NCI-H1694 treated with DMSO at 0.1 percent for 48 hours (cell line): Measurements from ENCODE around the gene CLIC5.

ENCODE experiments used
- DNase-seq: peaks from one replicate; lab custom pipeline; 2025; lab: John Stamatoyannopoulos, UW

The CLIC5 gene

DNA sequence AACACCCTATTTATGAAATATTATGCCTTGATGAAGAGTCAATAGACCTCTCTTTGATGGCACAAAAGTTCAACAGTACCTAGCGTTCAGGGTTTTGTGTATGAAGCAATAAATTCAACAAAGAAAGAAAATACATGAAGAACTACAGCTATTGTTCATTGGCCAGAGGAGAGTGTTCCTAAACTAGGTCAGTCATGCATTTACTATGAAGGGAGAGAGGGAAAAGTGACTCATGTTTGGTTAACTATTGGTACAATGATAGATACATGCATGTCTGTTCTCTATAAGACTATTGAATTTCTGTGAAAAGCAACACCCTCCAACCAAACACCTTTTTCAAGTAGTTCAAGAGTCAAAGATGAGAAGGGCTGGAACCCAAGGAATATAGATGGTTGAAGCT is 50.7 kb downstream of the CLIC5 start:
- DNase-seq, result no peak

DNA sequence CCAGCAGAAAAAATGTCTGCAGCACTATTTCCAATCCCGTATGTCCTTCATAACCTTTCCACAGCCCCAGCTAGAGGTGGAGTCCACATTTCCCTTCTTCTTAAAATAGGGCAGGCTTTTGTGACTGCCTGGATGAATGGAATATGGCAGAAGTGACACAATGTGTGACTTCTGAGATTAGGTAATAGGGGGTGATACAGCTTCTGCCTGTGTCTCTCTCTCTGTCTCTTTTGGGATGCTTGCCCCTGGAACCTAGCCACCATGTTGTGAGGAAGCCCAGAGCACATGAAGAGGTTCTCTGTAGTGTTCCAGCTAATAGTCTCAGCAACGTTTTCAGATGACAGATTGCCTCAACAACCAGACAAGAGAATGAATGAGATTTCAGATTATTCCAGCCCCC is 51.4 kb downstream of the CLIC5 start:
- no peak for DNase-seq

DNA sequence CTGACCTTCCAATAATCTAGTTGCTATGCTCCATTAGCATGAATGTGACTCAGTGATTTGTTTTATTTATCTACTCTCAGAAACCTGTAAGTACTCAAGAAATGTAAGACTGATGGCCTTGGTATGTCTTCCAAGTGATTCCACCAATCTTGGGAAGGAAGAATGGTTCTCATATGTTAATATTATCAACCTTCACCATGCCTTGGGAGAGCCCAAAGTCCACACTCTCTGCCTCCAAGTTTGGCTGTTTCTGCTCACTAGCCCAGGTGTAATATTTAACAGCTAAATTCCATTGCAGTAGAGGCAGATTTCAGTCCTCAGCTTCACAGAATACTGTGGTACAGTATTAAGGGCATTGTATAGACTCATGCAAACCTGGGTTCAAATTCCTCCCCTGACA is 51.8 kb downstream of the CLIC5 start:
- DNase-seq, result no peak

DNA sequence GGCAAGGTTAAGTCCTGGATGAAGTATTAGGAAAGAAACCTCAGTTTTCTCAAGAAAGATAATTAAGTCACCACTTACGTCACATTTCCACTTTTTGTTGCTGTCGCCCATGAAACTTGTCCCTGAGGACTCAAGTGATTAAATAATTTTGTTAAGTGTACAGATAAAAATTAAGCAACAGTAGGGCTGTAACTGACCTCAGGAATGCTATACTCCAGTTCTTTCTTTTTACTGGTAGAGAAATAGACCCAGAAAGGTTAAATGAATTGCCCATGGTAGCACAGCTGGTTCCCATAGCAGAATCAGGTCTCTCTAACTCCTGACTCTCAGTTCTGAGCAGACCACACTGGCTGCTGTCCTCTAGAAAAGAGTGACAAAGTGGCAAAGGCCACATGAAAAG is 54.5 kb downstream of the CLIC5 start:
- DNase-seq, result no peak

DNA sequence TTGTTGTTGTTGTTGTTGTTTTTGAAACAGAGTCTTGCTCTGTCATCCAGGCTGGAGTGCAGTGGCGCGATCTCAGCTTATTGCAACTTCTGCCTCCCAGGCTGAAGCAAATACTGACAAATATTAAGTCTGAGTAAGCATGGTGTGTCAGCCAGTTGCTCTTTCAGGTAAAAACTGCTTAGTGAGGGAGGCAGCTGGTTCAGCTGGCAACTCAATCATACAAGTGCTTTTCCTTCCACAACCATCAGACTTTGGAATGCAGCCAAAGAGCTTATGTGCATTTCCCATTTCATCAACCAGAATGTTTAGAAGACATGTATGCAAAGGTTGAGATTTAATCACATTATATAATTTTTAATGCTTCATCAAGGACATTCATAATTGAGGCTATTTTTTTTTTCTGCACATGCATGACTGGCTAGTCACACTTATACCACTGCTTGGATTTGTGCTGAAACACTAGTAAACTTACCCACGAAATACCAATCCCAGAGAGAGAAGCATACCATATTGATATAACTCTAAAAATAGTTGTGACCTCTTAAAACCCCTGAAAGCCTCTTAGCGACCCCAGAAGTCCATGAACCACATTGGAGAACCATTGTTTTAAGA is 56.0 kb downstream of the CLIC5 start:
- DNase-seq, result no peak

GRCh38 chr6:45956663-45957062 is 59.0 kb downstream of the CLIC5 start:
- DNase-seq, result no peak

GRCh38 chr6:45956176-45956575 is 59.5 kb downstream of the CLIC5 start:
- DNase-seq, result no peak

DNA sequence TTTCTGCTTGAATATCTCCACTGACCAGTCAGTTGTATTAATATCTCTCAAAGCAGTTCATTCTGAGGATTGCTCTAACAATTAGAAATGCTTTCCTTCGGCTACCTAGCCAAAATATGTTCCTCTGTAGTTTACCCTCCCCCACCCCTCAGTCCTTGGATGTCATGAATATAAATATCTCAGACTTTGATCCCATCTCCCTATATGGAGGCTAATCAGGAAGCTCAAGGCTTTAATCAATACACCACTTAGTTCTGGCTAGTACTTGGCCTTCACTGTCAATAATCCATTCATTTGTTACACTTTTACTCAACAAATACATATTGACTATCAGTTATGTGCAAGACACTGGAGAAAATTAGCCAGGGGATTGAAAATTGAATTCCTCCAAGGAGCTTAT is 60.1 kb downstream of the CLIC5 start:
- no peak for DNase-seq

DNA sequence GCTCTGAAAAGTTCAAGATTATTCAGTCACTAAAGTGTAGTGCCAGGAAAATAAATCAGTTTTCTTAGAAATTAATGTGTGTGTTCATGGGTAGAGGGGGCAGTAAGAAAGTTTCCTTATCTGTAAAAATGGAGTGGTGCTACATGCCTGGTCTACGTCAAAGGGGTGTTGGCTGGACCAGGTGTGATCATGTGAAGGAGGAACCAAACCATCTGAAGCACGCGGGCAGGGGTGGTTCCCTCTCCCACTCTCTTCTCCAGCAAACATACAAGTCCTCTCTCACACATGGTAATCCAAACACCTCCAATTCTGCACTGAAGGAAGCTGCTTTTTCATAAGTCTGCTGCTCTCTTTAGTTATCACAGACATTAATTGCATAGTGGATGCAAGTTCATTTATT is 63.1 kb downstream of the CLIC5 start:
- no peak for DNase-seq

GRCh38 chr6:45952168-45952529 is 63.5 kb downstream of the CLIC5 start:
- DNase-seq, result no peak

DNA sequence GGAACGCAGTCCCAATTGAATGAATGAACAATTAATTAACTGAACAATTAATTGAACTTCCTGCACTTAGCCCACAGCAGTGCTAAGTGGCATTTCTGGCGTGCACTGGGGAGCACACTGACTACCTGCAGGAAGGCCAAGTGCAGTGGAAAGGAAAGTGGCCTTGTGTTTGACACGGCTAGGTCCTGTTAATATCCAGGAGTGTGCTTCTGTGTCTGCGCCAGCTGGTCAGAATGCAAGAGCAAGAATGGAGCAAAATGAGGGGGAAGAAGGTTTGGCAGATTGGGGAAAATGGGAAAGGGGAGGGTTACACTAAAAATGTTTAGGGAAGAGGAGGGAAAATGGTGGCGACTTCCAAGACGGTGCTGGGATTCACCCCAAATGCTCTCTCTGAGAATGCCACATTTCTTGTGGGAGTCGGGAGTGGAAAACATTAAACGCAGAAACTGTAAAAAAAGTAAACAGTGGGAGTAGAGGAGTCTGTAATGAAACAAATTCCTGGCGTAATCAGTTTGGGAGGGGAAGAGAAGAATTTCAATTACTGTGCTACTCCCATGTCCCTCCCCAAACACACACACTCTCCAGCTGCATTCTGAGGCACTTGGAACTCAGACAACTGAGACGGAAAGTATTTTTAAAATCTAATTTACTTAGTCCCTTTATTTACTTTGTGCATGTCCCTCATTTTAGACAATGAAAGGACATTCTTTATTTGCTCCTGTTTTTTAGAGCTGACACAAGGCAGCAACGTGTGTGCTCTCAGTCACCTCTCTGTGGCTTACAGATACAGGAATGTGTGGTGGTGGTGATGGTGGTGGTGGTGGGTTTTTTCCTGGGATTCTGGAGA is 64.1 kb downstream of the CLIC5 start:
- no peak for DNase-seq

- no peak for DNase-seq
Measured at GRCh38 chr6:45949256-45949655, 66.4 kb downstream of the CLIC5 start.

GRCh38 chr6:45947807-45948206 is 67.9 kb downstream of the CLIC5 start:
- no peak for DNase-seq

- DNase-seq, result no peak
Measured at GRCh38 chr6:45946887-45947286, 68.8 kb downstream of the CLIC5 start.

DNA sequence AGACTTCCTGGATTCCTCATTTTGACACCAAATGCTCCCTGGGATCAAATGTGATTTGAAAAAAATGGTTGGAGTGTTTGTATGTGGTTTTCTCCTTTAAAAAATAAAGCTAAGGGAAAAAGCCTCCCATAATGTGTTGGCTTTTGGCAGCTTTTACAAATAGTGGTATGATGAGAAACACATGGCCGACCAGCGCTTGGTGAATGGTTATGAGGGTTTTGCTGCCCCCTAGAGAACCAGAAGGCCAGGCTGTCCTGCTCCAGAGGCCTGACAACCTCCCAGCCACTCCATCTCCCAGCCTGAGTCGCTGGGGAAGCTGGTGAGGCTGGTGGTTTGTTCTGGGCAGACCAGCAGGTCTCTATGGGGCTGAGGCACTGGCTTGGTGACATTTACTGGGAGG is 69.3 kb downstream of the CLIC5 start:
- DNase-seq, result no peak

GRCh38 chr6:45942953-45943352 is 72.7 kb downstream of the CLIC5 start:
- no peak for DNase-seq

DNA sequence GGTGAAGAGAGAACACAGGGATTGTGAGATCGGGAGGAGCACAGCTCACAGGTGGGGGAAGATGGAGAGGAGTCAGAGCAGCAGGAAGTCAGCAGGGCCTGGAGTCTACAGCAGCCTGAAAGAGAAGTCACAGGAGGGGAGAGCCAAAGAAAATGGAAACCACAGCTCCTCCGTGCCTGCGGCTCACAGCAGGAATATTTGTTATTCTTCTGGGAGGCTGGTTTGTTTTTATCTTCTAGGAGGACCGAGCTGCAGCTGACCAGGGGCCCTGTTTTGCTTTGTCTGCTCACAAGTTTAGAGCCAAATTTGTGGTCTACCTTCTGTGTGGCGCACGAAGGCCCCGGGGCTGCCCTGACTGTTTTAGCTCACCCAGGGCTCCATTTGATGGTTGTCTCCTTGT is 81.8 kb downstream of the CLIC5 start:
- DNase-seq, result no peak

GRCh38 chr6:45931232-45931631 is 84.4 kb downstream of the CLIC5 start:
- no peak for DNase-seq

GRCh38 chr6:45930420-45931040 is 85.1 kb downstream of the CLIC5 start:
- no peak for DNase-seq

- DNase-seq, result no peak
Measured at GRCh38 chr6:45929421-45930361, 86.0 kb downstream of the CLIC5 start.

DNA sequence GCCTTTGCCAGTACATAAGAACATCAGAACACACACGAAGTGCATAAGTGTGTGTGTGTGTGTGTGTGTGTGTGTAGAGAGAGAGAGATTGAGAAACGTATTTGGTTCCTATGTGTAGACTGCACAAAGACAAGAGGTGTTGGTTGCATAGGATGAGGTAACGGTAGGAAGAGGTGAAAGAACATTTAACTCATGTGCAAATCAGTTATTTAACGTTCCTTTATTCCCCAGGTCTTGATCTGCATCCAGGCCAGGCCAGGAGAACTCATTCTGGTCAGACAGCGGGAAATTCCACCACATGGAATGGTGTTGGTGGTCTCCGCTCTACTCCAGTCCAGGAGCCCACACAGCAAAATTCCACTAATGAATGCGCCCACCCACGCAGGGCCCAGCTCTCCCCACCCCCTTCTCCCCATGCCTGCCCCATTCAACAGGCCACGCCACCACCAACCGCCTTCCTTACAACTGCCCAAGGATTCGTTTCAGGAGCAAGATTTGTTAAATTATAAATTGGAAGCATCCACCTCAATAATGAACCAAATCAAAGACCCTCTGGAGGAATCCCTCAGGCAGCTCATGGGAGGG is 86.8 kb downstream of the CLIC5 start:
- no peak for DNase-seq
